T-helper 17 cell (primary cell): Measurements from ENCODE around the gene ADARB1. TPM values are rescaled to one million over a fixed set of nuclear protein-coding genes. Genes with fewer than 3 reads are reported as not detected.

Experiments used
- ATAC-seq: fragments of 150-1000 bp; cut with Tn5 transposase; 2 replicates; pipeline ENCODE4 v1.10.0; 2021; ENCODE audit warnings: mild to moderate bottlenecking, moderate library complexity
- DNase-seq, 3 donors: peaks; one replicate each; pipeline versions ENCODE4 v3.0.0 to v3.0.0-alpha.2; 2020 to 2021
- H3K9me3 ChIP-seq: one replicate; pipeline ENCODE4 v1.7.0; 2013; ENCODE audit warnings: low read length, mild to moderate bottlenecking; ENCODE audit not compliant: control insufficient read depth, poor library complexity, severe bottlenecking
- H3K27ac Mint-ChIP-seq: one replicate; pipeline ENCODE4 v1.8.0; 2022; ENCODE audit warnings: mild to moderate bottlenecking, moderate library complexity, mixed read lengths
- H3K27me3 Mint-ChIP-seq: one replicate; pipeline ENCODE4 v1.8.0; 2022; ENCODE audit warnings: mixed read lengths
- H3K36me3 Mint-ChIP-seq: one replicate; pipeline ENCODE4 v1.8.0; 2022; ENCODE audit warnings: low read depth, mixed read lengths
- H3K4me1 Mint-ChIP-seq: one replicate; pipeline ENCODE4 v1.8.0; 2022; ENCODE audit warnings: mild to moderate bottlenecking, mixed read lengths
- H3K4me3 Mint-ChIP-seq: one replicate; pipeline ENCODE4 v1.8.0; 2022; ENCODE audit warnings: mild to moderate bottlenecking, moderate library complexity, mixed read lengths
- total RNA-seq, 4 donors: library from RNA in 2 of 4; stranded (reverse) in 2 of 4; gene quantifications; one replicate each; pipeline ENCODE4 v1.2.3 and lab custom pipeline; 2022 to 2026

Gene ADARB1
- total RNA-seq, 2 donors from 2014 or later = 28.4 to 37.0 TPM

- Mint-ChIP-seq H3K4me3 (no peak overlapping the region), H3K27ac (no peak overlapping the region), H3K4me1 (peaks cover 25% of the 10 kb centered on the region), H3K36me3 (peaks cover 9% of the 10 kb centered on the region), H3K27me3 (no peaks in the 10 kb centered on the region)
- H3K9me3 ChIP-seq = no peaks in the 10 kb centered on the region
- no peak for DNase-seq
- ATAC-seq = no peak
These were observed 43.7 kb downstream of the ADARB1 start for GRCh38 chr21:45118099-45118498.

GRCh38 chr21:45119812-45120211 is 45.4 kb downstream of the ADARB1 start:
- peaks cover 27% of the 10 kb centered on the region for H3K4me1 Mint-ChIP-seq
- no peak overlapping the region for H3K4me3 Mint-ChIP-seq
- H3K9me3 ChIP-seq = no peaks in the 10 kb centered on the region
- DNase-seq (no peak), ATAC-seq (no peak)
- no peaks in the 10 kb centered on the region for H3K27me3 Mint-ChIP-seq
- H3K36me3 Mint-ChIP-seq = peaks cover 9% of the 10 kb centered on the region
- H3K27ac Mint-ChIP-seq = peak overlapping the region; percentile 16

- ATAC-seq = no peak
- H3K4me1 Mint-ChIP-seq = peaks cover 22% of the 10 kb centered on the region
These were observed 46.6 kb downstream of the ADARB1 start for GRCh38 chr21:45120975-45121374.

DNA sequence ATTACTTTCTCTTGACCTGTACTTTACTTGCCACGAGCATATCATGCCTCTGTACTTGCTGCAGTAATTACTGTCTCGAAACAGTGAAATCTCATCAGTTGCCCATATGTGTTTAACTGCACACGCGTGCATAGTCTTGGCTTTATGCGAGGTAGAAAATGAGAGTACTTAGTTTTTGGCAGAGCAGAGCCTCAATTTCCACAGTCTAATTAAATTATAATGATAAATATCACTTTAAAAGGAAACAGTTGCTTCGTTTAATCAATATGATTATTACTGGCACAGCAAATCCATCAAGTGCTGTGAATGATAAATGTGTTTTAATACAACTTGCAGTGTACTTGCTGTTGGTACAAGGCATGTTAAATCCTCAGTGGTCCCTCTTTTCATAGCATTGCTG is 47.6 kb downstream of the ADARB1 start:
- no peak for DNase-seq
- no peak for ATAC-seq
- peaks cover 24% of the 10 kb centered on the region for H3K4me1 Mint-ChIP-seq
- H3K36me3 Mint-ChIP-seq = peaks cover 9% of the 10 kb centered on the region
- H3K4me3 Mint-ChIP-seq = no peak overlapping the region
- no peaks in the 10 kb centered on the region for H3K9me3 ChIP-seq
- no peaks in the 10 kb centered on the region for H3K27me3 Mint-ChIP-seq
- peak overlapping the region; percentile 4 for H3K27ac Mint-ChIP-seq

More at GRCh38 chr21:45120975-45121374, 46.6 kb downstream of the ADARB1 start:
- H3K27ac Mint-ChIP-seq = peak overlapping the region; percentile 66
- H3K36me3 Mint-ChIP-seq = peaks cover 9% of the 10 kb centered on the region
- H3K27me3 Mint-ChIP-seq = no peaks in the 10 kb centered on the region
- DNase-seq = no peak
- no peak overlapping the region for H3K4me3 Mint-ChIP-seq
- H3K9me3 ChIP-seq = no peaks in the 10 kb centered on the region

- H3K27me3 Mint-ChIP-seq = no peaks in the 10 kb centered on the region
- ATAC-seq (no peak), DNase-seq (no peak)
- H3K4me3 Mint-ChIP-seq = no peak overlapping the region
- peak overlapping the region; percentile 4 for H3K27ac Mint-ChIP-seq
- no peaks in the 10 kb centered on the region for H3K9me3 ChIP-seq
- peaks cover 22% of the 10 kb centered on the region for H3K4me1 Mint-ChIP-seq
- H3K36me3 Mint-ChIP-seq = peaks cover 9% of the 10 kb centered on the region
These were observed 48.2 kb downstream of the ADARB1 start for GRCh38 chr21:45122432-45123132.

DNA sequence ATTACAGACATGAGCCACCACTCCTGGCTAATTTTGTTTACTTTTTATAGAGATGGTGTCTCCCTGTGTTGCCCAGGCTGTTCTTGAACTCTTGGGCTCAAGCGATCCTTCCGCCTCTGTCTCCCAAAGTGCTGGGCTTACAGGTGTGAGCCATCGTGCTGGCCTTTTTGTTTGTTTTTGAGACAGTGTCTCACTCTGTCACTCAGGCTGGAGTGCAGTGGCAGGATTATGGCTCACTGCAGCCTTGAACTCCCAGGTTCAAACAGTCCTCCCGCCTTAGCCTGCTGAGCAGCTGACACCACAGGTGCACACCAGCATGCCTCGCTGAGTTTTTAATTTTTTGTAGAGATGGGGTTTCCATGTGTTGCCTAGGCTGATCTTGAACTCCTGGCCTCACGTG is 49.1 kb downstream of the ADARB1 start:
- no peaks in the 10 kb centered on the region for H3K9me3 ChIP-seq
- ATAC-seq (no peak), DNase-seq (no peak)
- no peaks in the 10 kb centered on the region for H3K27me3 Mint-ChIP-seq
- H3K4me1 Mint-ChIP-seq = peaks cover 27% of the 10 kb centered on the region
- H3K36me3 Mint-ChIP-seq = peaks cover 9% of the 10 kb centered on the region
- H3K27ac Mint-ChIP-seq = no peak overlapping the region
- no peak overlapping the region for H3K4me3 Mint-ChIP-seq

DNA sequence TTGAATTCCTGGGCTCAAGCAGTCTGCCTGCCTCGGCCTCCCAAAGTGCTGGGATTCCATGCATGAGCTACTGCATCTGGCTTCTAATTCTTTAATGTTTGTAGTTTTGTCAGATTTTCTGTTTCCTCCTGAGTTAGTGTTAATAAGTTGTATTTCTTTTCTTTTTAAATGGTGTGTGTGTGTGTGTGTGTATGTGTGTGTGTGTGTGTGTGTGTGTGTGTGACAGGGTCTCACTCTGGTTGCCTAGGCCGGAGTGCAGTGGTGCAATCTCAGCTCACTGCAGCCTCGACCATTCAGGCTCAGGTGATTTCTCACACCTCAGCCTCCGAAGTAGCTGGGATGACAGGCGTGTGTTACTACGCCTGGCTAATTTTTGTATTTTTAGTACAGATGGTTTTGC is 50.2 kb downstream of the ADARB1 start:
- Mint-ChIP-seq H3K27me3 (no peaks in the 10 kb centered on the region), H3K4me3 (no peak overlapping the region), H3K27ac (peak overlapping the region; percentile 67), H3K36me3 (peaks cover 9% of the 10 kb centered on the region), H3K4me1 (peaks cover 35% of the 10 kb centered on the region)
- DNase-seq = no peak
- no peaks in the 10 kb centered on the region for H3K9me3 ChIP-seq
- ATAC-seq = no peak

- no peaks in the 10 kb centered on the region for H3K27me3 Mint-ChIP-seq
- H3K27ac Mint-ChIP-seq = peak overlapping the region; percentile 67
- H3K9me3 ChIP-seq = no peaks in the 10 kb centered on the region
- H3K36me3 Mint-ChIP-seq = peaks cover 9% of the 10 kb centered on the region
- no peak for ATAC-seq
- DNase-seq = no peak
- peaks cover 35% of the 10 kb centered on the region for H3K4me1 Mint-ChIP-seq
- H3K4me3 Mint-ChIP-seq = no peak overlapping the region
These were observed 51.0 kb downstream of the ADARB1 start for GRCh38 chr21:45125357-45125756.

DNA sequence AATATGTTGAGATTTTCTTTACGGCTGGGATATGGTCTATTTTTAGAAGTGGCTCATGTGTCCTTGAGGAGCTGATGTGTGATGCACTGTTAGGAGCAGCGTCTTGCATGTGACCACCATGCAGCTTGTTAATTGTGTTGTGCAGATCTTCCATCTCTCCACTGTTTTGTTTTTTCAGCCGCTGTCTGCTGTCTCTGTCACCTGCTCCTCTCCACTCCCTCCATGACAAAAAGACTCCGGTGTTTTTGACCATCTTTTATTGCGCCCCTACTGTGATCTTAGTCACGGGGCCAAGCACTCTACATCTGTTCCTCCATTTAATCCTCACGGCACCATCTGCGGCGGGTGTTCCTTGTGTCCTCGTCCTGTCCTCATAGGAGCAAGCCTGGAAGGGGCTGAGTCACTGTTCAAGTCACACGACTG is 51.8 kb downstream of the ADARB1 start:
- DNase-seq = no peak
- Mint-ChIP-seq H3K27ac (peak overlapping the region; percentile 67), H3K27me3 (no peaks in the 10 kb centered on the region), H3K36me3 (peaks cover 6% of the 10 kb centered on the region), H3K4me3 (no peak overlapping the region), H3K4me1 (peaks cover 35% of the 10 kb centered on the region)
- ATAC-seq = no peak
- no peaks in the 10 kb centered on the region for H3K9me3 ChIP-seq

GRCh38 chr21:45126983-45127382 is 52.6 kb downstream of the ADARB1 start:
- H3K9me3 ChIP-seq = no peaks in the 10 kb centered on the region
- ATAC-seq = no peak
- H3K4me1 Mint-ChIP-seq = peaks cover 27% of the 10 kb centered on the region
- H3K4me3 Mint-ChIP-seq = no peak overlapping the region
- no peaks in the 10 kb centered on the region for H3K27me3 Mint-ChIP-seq
- H3K27ac Mint-ChIP-seq = no peak overlapping the region
- DNase-seq = no peak
- H3K36me3 Mint-ChIP-seq = no peaks in the 10 kb centered on the region

GRCh38 chr21:45127937-45128336 is 53.6 kb downstream of the ADARB1 start:
- H3K27ac Mint-ChIP-seq = peak overlapping the region; percentile 45
- H3K4me1 Mint-ChIP-seq = peaks cover 29% of the 10 kb centered on the region
- no peak overlapping the region for H3K4me3 Mint-ChIP-seq
- DNase-seq (no peak), ATAC-seq (no peak)
- H3K36me3 Mint-ChIP-seq = no peaks in the 10 kb centered on the region
- H3K27me3 Mint-ChIP-seq = no peaks in the 10 kb centered on the region
- H3K9me3 ChIP-seq = no peaks in the 10 kb centered on the region

- ATAC-seq (peak; percentile 99), DNase-seq (peak; percentile 56 to 72 (median 61))
- H3K27me3 Mint-ChIP-seq = no peaks in the 10 kb centered on the region
- H3K9me3 ChIP-seq = no peaks in the 10 kb centered on the region
- H3K27ac Mint-ChIP-seq = peak overlapping the region; percentile 16
- H3K4me3 Mint-ChIP-seq = no peak overlapping the region
- H3K4me1 Mint-ChIP-seq = peaks cover 30% of the 10 kb centered on the region
- H3K36me3 Mint-ChIP-seq = no peaks in the 10 kb centered on the region
These were observed 54.3 kb downstream of the ADARB1 start for GRCh38 chr21:45128613-45129188.

DNA sequence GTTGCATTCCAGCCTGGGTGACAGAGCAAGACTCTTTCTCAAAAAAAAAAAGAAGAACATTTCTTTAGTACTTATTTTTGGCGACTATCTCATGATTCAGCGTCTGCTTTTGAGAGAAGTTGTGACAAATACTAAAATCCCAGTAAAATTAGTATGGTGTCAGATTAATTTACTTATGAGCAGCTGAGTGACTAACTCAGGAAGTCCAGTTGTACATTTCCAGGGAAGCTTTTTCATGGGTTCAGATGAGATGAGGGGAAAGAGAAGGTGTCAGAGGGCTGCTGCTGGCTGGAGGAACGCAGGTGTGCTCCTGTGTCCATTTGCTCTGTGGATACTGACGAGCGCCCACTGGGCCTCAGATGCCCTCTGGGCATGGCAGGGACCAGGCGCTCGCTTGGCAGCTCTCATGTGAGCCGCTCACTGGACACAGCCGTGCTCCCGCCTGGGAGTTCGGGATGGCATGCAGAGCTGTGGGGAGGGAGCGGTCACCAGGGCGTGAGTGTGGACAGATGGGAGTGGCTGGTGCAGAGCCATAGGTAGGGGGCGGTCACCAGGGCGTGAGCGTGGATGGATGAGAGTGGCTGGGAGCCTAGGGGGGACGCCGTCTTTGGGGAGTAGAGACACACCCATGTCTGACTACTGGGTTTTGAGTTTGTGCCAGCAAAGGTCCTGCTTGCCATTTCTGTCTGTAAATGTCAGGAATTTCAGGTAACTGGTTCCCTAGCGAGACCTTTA is 55.0 kb downstream of the ADARB1 start:
- H3K4me3 Mint-ChIP-seq = no peak overlapping the region

More for the DNA sequence above, 55.0 kb downstream of the ADARB1 start:
- DNase-seq (no peak), ATAC-seq (no peak)
- Mint-ChIP-seq H3K4me1 (peaks cover 28% of the 10 kb centered on the region), H3K27ac (peak overlapping the region; percentile 16), H3K36me3 (no peaks in the 10 kb centered on the region), H3K27me3 (no peaks in the 10 kb centered on the region)
- no peaks in the 10 kb centered on the region for H3K9me3 ChIP-seq
